Measurements from ENCODE around the gene SLC35A1. TPM values are rescaled to one million over a fixed set of nuclear protein-coding genes. Genes with fewer than 3 reads are reported as not detected.

SLC35A1 gene
- total RNA-seq, 1 donor from 2014 or later = 34.6 TPM

GRCh38 chr6:87444362-87444761 is 28.4 kb upstream of the SLC35A1 start:
- H3K4me3 ChIP-seq = no peak overlapping the region
- H3K9ac ChIP-seq = no peak overlapping the region
- Mint-ChIP-seq H3K9me3 (peaks cover 3% of the 10 kb centered on the region), H3K4me3 (no peak overlapping the region), H3K4me1 (peaks cover 3% of the 10 kb centered on the region), H3K36me3 (no peaks in the 10 kb centered on the region), H3K27ac (no peak overlapping the region), H3K27me3 (ENCODE audit: insufficient read depth, low read depth) (no peaks in the 10 kb centered on the region)
- peak overlapping the region; percentile 81 for H3K27ac ChIP-seq
- no peaks in the 10 kb centered on the region for H3K27me3 ChIP-seq
- TF ChIP-seq EZH2 (IDR thresholded peaks at IDR 0.05) (no peak), CTCF (IDR thresholded peaks at IDR 0.05) (no peak), EZH2phosphoT487 (IDR thresholded peaks at IDR 0.05) (no peak)
- peaks cover 15% of the 10 kb centered on the region for H3K4me1 ChIP-seq
- H3K4me2 ChIP-seq = peak overlapping the region; percentile 61
- no peaks in the 10 kb centered on the region for H3K36me3 ChIP-seq
- peak; percentile 72 for DNase-seq (ENCODE audit: low spot score)
- no peaks in the 10 kb centered on the region for H3F3A ChIP-seq (ENCODE audit: low read depth)
- no peaks in the 10 kb centered on the region for H4K20me1 ChIP-seq (ENCODE audit: low read depth)
- H2AFZ ChIP-seq (replicated peaks) = no peak overlapping the region
- no peaks in the 10 kb centered on the region for H3K9me3 ChIP-seq (ENCODE audit: low read depth)
- H3K79me2 ChIP-seq (ENCODE audit: low read depth) = no peaks in the 10 kb centered on the region

- no peaks in the 10 kb centered on the region for H3K4me1 Mint-ChIP-seq
- peaks cover 4% of the 10 kb centered on the region for H3K9me3 ChIP-seq (ENCODE audit: low read depth)
- no peak overlapping the region for H3K27ac Mint-ChIP-seq
- TF ChIP-seq EZH2phosphoT487 (IDR thresholded peaks at IDR 0.05) (no peak), EZH2 (IDR thresholded peaks at IDR 0.05) (no peak), CTCF (IDR thresholded peaks at IDR 0.05) (no peak)
- no peaks in the 10 kb centered on the region for H4K20me1 ChIP-seq (ENCODE audit: low read depth)
- no peaks in the 10 kb centered on the region for H3K27me3 ChIP-seq
- no peaks in the 10 kb centered on the region for H3F3A ChIP-seq (ENCODE audit: low read depth)
- H3K9me3 Mint-ChIP-seq = no peaks in the 10 kb centered on the region
- H3K4me3 ChIP-seq = no peak overlapping the region
- peaks cover 3% of the 10 kb centered on the region for H3K27me3 Mint-ChIP-seq (ENCODE audit: insufficient read depth, low read depth)
- H3K4me1 ChIP-seq = no peaks in the 10 kb centered on the region
- H3K4me2 ChIP-seq = no peak overlapping the region
- H3K36me3 ChIP-seq = no peaks in the 10 kb centered on the region
- H3K27ac ChIP-seq = no peak overlapping the region
- H2AFZ ChIP-seq (replicated peaks) = no peak overlapping the region
- no peak overlapping the region for H3K4me3 Mint-ChIP-seq
- H3K9ac ChIP-seq = no peak overlapping the region
- H3K36me3 Mint-ChIP-seq = no peaks in the 10 kb centered on the region
- no peaks in the 10 kb centered on the region for H3K79me2 ChIP-seq (ENCODE audit: low read depth)
- DNase-seq (ENCODE audit: low spot score) = no peak
These were observed 7.7 kb upstream of the SLC35A1 start for GRCh38 chr6:87465051-87465450.

- H3K9me3 ChIP-seq (ENCODE audit: low read depth) = no peaks in the 10 kb centered on the region
- Mint-ChIP-seq H3K9me3 (no peaks in the 10 kb centered on the region), H3K27me3 (ENCODE audit: insufficient read depth, low read depth) (peaks cover 4% of the 10 kb centered on the region), H3K27ac (peak overlapping the region; percentile 5), H3K4me1 (peaks cover 7% of the 10 kb centered on the region), H3K36me3 (peaks cover 2% of the 10 kb centered on the region), H3K4me3 (peak overlapping the region; percentile 99)
- H3K4me2 ChIP-seq = peak overlapping the region; percentile 85
- peak overlapping the region; percentile 89 for H2AFZ ChIP-seq (replicated peaks)
- H3K4me3 ChIP-seq = peak overlapping the region; percentile 69
- no peaks in the 10 kb centered on the region for H4K20me1 ChIP-seq (ENCODE audit: low read depth)
- no peaks in the 10 kb centered on the region for H3K27me3 ChIP-seq
- DNase-seq (ENCODE audit: low spot score) = peak; percentile 39
- peaks cover 6% of the 10 kb centered on the region for H3K4me1 ChIP-seq
- H3K79me2 ChIP-seq (ENCODE audit: low read depth) = peaks cover 8% of the 10 kb centered on the region
- peaks cover 9% of the 10 kb centered on the region for H3F3A ChIP-seq (ENCODE audit: low read depth)
- no peak for TF ChIP-seq EZH2phosphoT487 (IDR thresholded peaks at IDR 0.05)
- TF ChIP-seq CTCF (IDR thresholded peaks at IDR 0.05) = no peak
- no peak for TF ChIP-seq EZH2 (IDR thresholded peaks at IDR 0.05)
- H3K27ac ChIP-seq = no peak overlapping the region
- no peak overlapping the region for H3K9ac ChIP-seq
- H3K36me3 ChIP-seq = no peaks in the 10 kb centered on the region
These were observed 687 bp downstream of the SLC35A1 start for GRCh38 chr6:87473419-87473903.
